ENCODE measurements around the gene GGPS1. TPM values are rescaled to one million over a fixed set of nuclear protein-coding genes. Genes with fewer than 3 reads are reported as not detected.
"Not testable (repeated sequence)": the region's sequence is repeated elsewhere in the genome, so short reads cannot be mapped to it uniquely, and the experiment has no call there.

The GGPS1 gene
- 51.9 and 64.1 TPM in 2 replicates for total RNA-seq (2014; rRNA removed; shearing (Covaris generic))

DNA sequence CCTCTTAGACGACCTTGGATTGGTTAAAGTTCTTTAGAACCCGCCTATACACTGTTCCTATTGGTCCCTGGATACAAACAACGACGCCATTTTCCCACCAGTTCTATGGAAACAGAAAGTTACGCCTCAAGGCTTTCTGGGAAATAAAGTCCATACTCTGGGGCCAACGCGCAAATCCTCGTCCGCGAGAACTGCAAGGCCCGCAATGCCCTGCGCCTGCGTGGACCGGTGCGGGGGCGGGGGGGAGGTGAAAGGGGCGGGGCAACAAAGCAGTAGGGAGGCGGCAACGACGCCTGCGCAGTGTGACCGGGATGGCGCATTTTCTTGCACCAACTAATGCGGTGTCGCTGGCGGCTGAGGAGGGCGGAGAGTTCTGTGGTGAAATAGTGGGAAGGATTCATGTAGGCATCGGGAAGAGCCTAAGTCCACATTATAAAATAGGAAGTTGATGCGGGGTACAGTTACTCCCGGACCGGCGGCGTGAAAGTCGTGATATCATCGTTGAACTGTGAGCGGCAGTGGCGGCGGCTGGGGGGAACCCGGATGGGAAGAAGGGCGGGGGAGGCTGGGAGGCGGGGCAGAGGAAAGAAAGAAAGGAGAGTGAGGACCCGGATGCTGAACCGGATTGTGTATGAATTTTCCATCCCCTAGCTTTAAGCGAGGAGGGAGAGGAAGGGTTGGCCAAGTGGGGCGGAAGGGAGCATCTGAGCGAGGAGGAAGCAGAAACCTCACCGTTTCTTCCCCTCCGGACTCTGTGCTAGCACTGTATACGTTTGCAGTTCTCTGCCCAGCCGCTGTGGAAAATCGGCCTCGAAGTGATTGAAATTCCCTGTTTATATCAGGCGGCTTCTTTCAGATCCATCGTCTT is at the start of gene GGPS1:
Gene GGPS1, plus strand, starts transcription at position 300 of the 868 bp plus-strand sequence. CDS start 6,695 bp downstream, outside the sequence.
- peak; percentile 100 for DNase-seq (ENCODE audit: low spot score)

DNA sequence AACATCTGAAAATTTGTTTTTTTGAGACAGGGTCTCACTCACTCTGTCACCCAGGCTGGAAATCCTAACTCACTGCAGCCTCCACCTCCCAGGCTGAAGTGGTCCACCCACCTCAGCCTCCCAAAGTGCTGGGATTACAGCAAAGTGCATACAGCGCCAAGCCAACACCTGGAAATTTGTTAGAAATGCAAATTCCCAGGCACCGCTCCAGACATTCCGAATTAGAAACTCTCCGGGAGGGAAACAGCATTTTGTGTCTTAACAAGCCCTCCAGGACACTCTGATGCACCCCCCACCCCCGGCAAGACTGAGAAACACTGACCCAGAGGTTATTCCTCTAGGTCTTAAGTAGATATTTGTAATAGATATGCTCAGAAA is 49.5 kb upstream of the GGPS1 start:
- DNase-seq (ENCODE audit: low spot score): no peak

DNA sequence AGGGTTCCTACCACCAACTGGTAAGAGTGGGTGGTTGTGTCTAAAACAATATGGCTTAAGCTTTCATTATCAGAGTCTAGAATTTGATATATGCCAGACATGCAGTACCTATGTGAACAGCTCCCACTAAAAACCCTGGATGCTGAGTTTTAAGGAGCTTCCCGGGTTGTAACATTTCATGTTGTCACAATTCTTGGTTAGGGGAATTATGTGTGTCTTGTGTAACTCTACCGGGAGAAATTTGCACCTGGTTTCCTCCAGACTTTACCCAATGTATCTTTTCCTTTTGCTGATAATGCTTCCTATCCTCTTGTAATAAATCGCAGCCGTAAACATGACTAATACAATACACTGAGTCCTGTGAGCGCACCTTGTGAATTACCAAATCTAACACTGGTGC is 48.7 kb upstream of the GGPS1 start:
- DNase-seq (ENCODE audit: low spot score): no peak

DNA sequence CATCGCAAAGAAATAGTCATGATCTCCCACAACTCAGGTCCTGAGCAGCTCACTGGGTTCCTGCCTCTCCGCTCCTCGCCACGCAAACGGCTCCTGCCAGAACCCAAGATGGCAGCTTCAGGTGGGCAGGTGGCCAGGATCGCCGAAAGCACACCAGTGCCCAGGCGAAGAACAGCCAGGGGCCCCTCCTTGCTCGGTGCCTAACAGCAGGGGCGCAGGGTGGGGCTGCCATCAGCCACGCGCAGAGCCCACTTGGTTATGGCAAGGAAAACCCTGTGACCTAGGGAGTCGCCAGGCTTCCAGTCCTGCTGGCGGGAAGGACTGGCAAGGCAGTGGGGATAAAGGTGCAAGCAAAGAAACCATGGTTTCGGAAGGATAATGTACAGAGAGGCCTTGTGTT is 47.9 kb upstream of the GGPS1 start:
- no peak for DNase-seq (ENCODE audit: low spot score)

DNA sequence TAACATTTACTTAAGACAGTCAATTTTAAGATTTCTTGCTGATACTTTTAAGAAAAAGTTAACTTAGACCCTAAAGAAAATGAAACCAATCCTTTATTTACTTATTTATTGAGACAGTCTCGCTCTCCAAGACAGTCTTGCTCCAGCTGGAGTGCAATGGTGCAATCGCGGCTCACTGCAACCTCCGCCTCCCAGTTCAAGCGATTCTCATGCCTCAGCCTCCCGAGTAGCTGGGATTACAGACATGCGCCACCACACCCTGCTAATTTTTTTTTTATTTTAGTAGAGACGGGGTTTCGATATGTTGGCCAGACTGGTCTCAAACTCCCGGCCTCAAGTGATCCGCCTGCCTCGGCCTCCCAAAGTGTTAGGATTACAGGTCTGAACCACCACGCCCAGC is 44.7 kb upstream of the GGPS1 start:
- DNase-seq (ENCODE audit: low spot score): not testable (repeated sequence)

DNA sequence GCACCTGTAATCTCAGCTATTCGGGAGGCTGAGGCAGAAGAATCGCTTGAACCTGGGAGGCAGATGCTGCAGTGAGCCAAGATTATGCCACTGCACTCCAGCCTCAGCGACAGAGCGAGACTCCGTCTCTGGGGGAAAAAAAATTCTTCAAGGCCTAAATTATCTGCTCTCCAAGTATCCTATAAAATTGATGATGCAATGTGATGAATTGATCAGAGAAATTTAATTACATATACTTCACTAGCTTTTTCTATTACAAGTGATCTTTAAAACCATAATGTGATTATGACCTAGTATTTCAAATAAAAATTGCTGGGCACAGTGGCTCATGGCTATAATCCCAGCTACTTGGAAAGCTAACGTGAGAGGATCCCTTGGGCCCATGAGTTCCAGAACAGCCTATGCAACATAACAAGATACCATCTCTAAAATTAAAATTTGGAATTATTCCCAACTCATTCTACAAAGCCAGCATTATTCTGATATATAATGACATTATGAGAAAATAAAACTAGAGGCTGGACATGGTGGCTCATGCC is 44.1 kb upstream of the GGPS1 start:
- DNase-seq (ENCODE audit: low spot score): no peak

DNA sequence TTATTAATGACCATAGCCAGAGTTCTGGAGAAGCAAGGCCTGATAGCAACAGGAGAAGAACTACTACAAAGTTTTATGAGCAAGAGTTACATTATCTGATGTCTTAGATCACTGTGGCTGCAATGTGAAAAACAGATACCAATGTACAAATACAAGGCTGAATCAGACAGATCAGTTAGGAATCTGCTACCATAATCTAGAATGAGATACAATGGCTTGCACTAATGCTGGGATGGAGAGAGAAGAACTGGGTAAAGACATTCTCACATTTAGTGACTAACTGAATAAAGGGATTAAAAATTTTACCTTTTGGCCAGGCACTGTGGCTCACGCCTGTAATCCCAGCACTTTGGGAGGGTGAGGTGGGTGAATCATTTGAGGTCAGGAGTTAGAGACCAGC is 41.7 kb upstream of the GGPS1 start:
- DNase-seq (ENCODE audit: low spot score): no peak

DNA sequence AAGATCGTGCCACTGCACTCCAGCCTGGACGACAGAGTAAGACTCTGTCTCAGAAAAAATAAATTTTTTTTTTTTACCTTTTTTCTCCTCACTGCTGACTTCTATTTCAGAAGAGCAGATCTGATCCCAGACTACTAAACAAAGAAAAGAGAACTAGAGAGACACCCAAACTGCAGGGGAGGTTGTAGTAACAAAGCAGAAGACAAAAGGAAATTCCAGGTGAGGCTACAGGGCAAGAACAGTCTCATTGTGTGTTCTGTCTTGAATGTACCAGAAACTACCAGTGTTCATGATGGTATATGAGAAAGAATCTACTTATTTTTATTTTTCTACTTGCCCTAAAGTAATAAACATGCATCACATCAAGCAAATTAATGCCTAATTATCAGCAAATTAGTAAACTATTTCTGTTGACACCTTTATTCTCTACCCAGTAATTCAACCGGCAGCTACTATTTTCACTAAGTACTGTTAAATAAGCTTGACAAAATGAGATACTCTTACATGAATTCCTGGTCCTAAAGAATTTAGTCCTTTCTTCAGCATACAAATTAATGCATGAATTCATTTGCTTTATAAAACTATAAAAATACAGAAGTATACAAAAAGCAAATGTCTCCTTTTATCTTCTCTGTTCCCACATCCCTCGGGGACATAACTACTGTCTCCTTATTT is 41.0 kb upstream of the GGPS1 start:
- DNase-seq (ENCODE audit: low spot score): no peak

DNA sequence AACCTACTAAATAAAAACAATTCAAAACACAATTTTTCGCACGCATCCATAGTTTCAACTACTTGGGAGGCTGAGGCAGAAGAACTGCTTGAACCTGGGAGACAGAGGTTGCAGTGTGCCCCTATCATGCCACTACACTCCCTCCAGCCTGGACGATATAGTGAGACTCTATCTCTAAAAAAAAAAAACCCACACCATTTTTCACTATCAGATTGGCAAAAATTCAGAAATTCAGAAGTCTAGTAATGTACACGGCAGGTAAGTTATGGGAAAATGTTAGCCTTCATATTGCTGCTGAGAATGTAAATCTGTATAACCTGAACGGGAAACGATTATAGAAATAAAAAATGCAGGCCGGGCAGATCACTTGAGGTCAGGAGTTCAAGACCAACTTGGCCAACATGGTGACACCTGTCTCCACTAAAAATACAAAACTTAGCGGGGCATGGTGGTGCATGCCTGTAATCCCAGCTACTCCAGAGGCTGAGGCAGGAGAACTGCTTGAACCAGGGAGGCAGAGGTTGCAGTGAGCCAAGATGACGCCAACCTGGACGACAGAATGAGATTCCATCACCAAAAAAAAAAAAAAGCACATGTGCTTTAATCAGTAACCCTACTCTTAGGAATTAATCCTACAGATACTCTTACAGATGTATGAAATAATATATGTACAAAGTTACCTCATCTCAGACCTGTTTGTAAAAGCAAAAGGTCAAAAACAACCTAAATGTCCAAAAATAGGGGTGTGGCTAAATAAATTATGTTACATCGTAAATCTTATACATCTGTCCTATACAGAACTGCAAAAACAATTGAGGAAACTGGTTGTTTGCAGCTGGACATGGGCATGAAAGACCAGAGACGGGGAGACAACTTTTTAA is 38.3 kb upstream of the GGPS1 start:
- DNase-seq (ENCODE audit: low spot score): no peak

DNA sequence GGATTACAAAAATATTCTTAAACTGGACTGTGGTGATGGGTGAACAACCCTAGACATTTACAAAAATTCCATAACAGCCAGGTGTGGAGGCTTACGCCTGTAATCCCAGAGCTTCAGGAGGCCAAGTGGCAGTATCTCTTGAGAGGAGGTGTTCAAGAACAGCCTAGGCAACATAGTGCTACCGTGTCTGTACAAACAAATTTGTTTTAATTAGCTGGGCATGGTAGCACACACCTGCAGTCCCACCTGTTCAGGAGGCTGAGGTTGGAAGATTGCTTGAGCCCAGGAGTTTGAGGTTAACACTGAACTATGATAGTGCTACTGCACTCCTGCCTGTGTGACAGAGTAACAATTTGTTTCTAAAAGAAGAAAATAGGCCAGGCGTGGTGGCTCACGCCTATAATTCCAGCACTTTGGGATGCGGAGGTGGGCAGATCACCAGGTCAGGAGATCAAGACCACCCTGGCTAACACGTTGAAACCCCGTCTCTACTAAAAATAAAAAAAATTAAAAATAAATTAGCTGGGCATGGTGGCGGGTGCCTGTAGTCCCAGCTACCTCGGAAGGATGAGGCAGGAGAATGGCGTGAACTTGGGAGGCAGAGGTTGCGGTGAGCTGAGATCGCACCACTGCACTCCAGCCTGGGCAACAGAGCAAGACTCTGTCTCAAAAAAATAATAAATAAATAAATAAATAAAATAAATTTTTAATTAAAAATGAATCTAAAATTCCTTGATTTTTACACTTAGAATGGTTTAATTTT is 37.4 kb upstream of the GGPS1 start:
- DNase-seq (ENCODE audit: low spot score): no peak

DNA sequence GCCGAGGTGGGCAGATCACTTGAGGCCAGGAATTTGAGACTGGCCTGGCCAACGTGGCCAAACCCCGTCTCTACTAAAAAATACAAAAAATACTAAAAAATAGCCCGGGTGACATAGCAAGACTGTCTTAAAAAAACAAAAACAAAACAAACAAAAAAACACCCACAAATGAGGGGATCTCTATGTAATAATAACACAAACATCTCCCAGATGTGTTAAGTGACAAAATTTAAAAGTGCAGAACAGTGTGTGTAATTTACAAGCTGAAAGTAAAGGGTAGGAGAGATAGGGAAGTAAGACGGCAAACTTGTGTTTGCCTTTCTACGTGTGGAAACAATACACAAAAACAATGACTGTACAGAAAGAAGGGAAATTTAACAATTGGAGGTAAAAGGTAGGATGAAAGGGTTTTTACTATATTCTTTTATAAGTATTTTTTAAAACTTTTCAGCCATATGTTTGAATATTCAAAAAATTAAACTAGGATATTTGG is 36.7 kb upstream of the GGPS1 start:
- no peak for DNase-seq (ENCODE audit: low spot score)

DNA sequence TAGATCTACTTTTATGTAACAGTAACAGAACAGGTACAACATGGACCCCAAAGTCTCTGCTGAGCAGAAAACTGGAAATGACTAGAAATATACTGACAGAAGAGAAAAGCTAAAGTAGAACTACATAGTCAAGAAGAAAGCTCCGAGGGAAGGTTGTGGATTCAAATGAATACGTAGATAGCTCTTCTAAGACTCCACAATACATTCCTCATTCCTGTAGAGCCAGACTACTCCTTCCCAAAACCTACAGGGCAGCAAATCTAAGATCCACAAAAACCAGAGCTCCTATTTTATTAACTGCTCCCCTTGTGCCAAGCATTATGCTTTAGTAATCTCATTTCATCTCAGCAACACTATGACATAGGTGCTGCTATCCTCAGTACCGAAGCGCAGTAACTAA is 35.6 kb upstream of the GGPS1 start:
- DNase-seq (ENCODE audit: low spot score): no peak

DNA sequence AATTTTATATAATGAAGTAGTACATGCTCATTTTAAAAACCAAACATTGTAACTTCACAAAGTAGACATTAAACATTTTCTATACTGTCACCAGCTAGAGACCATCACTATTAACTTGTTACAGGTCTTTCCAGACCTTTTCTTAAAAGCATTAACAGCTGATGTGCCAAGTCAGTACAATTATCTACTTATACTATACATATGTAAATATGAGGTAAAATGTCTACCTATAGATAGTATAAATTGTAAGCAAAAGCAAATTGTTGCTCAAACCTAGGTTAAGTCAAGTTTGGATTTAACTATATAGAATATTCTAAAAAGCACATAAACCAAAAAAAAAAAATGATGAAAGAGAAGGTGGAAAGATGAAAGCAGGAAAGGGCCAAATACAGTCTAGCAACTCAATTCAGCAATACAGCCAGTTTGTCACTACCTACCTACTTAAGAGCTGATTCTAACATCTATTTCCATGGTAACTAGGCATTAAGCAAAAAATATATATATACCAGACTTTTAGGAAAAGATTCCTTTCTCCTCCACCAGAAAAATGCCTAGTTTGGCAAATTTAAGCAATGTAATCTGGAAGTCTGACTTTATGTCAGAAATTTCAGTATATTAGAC is 34.9 kb upstream of the GGPS1 start:
- no peak for DNase-seq (ENCODE audit: low spot score)

DNA sequence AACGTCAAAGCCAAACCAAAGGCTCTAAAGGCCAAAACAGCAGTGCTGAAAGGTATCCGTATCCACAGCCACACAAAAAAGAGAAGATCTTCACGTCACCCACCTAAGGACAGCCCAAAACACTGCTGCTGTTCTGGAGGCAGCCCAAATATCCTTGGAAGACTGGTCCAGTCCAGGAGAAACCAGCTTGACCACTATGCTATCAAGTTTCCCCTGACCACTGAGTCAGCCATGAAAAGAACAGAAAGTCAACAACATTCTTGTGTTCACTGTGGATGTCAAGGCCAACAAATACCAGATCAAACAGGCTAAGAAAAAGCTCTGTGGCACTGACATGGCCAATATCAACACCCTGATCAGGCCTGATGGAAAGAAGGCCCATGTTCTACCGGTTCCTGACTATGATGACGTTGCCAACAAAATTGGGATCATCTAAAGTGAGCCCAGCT is 32.4 kb upstream of the GGPS1 start:
- no peak for DNase-seq (ENCODE audit: low spot score)

DNA sequence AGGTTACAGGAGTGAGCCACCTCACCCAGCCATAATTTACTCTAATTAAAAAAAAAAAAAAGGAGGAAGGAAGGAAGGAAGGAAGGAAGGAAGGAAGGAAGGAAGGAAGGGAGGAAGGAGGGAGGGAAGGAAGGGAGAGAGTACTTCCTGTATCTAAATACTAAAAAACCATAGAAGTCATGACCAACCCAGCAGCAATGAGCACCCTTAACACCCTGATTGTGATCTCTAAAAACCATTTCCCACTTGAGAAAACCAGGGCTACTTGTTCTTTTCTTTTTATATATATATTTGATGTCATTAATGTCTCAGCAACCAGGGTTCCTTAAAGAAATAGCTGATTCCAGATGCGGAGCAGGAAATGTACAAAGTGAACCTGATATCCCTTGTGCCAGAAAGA is 31.6 kb upstream of the GGPS1 start:
- DNase-seq (ENCODE audit: low spot score): no peak

DNA sequence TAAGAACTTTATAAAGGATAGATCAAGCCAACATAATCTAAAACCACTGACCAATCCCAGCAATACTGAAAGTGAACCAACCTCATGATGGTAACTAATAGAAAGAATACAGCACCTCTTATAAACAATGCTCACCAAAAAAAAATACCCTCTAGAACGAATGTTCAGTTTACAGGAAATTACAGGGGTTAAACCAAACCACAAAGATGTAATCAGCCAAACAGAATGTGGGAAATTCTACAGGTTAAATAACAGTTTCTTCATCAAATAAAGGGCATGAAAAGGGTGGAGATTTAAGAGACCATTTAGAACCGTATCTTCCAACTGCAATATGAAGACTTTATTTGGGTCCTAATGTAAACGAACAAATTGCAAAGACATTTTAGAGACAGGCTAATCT is 30.8 kb upstream of the GGPS1 start:
- peak; percentile 14 for DNase-seq (ENCODE audit: low spot score)

DNA sequence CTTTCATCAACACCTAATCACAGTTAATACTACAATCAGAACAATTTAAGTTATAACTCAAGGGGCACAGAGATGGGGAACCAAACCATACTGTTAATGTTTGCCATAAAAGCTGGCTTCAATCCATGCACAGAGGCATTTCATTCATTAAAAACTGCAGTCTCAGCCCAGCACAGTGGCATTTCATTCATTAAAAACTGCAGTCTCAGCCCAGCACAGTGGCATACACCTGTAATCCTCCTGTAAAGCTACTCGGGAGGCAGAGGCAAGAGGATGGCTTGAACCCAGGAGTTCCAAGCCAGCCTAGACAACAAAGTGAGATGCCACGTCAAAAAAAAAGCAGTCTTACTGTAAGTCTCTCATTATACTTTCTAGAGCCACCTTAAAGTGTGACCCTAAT is 29.6 kb upstream of the GGPS1 start:
- no peak for DNase-seq (ENCODE audit: low spot score)

DNA sequence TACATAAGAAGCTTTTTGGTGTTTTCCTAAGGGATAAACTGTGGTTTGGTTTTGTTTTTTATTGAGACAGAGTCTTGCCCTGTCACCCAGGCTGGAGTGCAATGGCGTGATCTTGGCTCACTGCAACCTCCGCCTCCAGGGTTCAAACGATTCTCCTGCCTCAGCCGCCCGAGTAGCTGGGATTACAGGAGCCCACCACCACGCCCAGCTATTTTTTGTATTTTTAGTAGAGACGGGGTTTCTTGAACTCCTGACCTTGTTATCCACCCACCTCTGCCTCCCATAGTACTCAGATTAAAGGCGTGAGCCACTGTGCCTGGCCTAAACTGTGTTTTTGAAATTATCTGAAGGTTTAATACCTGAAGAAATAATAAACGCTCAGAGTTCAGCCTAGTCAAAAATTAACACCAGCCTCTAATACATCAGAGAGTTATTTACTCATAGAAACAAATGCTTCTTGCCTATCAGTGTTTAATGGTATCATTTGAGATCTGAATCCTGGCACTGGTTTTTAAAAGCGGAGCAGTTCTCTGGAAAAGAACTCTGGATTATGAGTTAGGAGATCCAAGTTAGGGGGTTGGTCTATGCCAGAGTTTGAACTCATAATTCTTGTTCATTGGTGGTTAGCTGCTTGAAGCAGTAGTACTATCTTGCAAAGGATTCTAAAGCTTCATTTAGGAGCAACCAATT is 29.1 kb upstream of the GGPS1 start:
- DNase-seq (ENCODE audit: low spot score): no peak

DNA sequence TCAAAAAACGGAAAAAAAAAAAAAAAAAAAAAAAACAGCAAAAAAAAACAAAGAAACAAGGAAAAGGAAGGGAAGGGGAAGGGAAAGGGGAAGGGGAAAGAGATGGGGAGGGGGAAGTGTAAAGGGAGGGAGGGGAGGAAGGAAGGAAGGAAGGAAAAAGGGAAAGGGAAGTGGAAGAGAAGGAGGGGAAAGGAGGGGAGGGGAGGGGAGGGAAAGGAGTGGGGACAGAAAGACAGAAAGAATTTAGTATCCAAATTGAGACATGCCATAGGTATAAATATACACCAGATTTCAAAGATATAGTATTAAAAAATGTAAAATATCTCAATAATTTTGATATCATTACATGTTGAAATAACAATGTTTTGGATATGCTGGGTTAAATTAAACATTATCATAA is 26.2 kb upstream of the GGPS1 start:
- DNase-seq (ENCODE audit: low spot score): no peak
